Germinal center (tissue), 1 donor: ENCODE data around the gene MRPS9.
A peak's percentile ranks its signal among the peaks of the same experiment; 100 is the strongest.

Experiments
- DNase-seq: peaks from one replicate; pipeline ENCODE4 v3.0.0; 2012; ENCODE audit warnings: mixed read lengths, low spot score

MRPS9 gene

GRCh38 chr2:105078906-105079495 lies 41.1 kb downstream of the MRPS9 start:
- no peak for DNase-seq

GRCh38 chr2:105080461-105080860 lies 42.6 kb downstream of the MRPS9 start:
- DNase-seq, result no peak

- DNase-seq, result no peak
Observed at GRCh38 chr2:105081006-105081601, 43.2 kb downstream of the MRPS9 start.

- DNase-seq, result no peak
Observed at GRCh38 chr2:105082107-105082506, 44.2 kb downstream of the MRPS9 start.

GRCh38 chr2:105085525-105085924 lies 47.7 kb downstream of the MRPS9 start:
- no peak for DNase-seq

- no peak for DNase-seq
Observed at GRCh38 chr2:105087273-105087672, 49.4 kb downstream of the MRPS9 start.

- DNase-seq, result no peak
Observed at GRCh38 chr2:105090091-105090490, 52.2 kb downstream of the MRPS9 start.

- no peak for DNase-seq
Observed at GRCh38 chr2:105092797-105093196, 54.9 kb downstream of the MRPS9 start.

GRCh38 chr2:105099153-105099552 lies 61.3 kb downstream of the MRPS9 start:
- DNase-seq, result no peak

- DNase-seq, result peak; percentile 20
Observed at GRCh38 chr2:105100046-105100840, 62.4 kb downstream of the MRPS9 start.

- no peak for DNase-seq
Observed at GRCh38 chr2:105102001-105102400, 64.1 kb downstream of the MRPS9 start.

GRCh38 chr2:105102963-105103421 lies 65.1 kb downstream of the MRPS9 start:
- DNase-seq, result no peak

GRCh38 chr2:105103481-105103880 lies 65.6 kb downstream of the MRPS9 start:
- no peak for DNase-seq

GRCh38 chr2:105104208-105104731 lies 66.4 kb downstream of the MRPS9 start:
- no peak for DNase-seq

GRCh38 chr2:105110295-105110829 lies 72.5 kb downstream of the MRPS9 start:
- no peak for DNase-seq

GRCh38 chr2:105111365-105112150 lies 73.7 kb downstream of the MRPS9 start:
- no peak for DNase-seq

- DNase-seq, result no peak
Observed at GRCh38 chr2:105112345-105112744, 74.5 kb downstream of the MRPS9 start.

GRCh38 chr2:105113616-105114291 lies 75.9 kb downstream of the MRPS9 start:
- DNase-seq, result no peak

GRCh38 chr2:105114551-105114950 lies 76.7 kb downstream of the MRPS9 start:
- DNase-seq, result peak; percentile 55

- DNase-seq, result no peak
Observed at GRCh38 chr2:105116348-105116747, 78.5 kb downstream of the MRPS9 start.

- no peak for DNase-seq
Observed at GRCh38 chr2:105117565-105117964, 79.7 kb downstream of the MRPS9 start.
